SK-N-SH treated with all-trans-retinoic acid at 6 μM for 48 hours (cell line): ENCODE data around the gene ASB4.

Experiments used
- ATAC-seq: fragments of 200-7000 bp; cut with Tn5 transposase; 3 replicates; pipeline ENCODE4 v1.9.1; 2020; ENCODE audit warnings: mild to moderate bottlenecking, moderate library complexity
- ARNTL ChIP-seq: fragments of 450-650 bp; formaldehyde crosslinking; IDR thresholded peaks from 2 replicates; pipeline ENCODE4 v1.5.0; 2020; ENCODE audit warnings: low read depth, mild to moderate bottlenecking, moderate library complexity, borderline replicate concordance
- BACH2 ChIP-seq: fragments of 250-450 bp; sonication (Bioruptor Pico); IDR thresholded peaks from 2 replicates; pipeline ENCODE4 v1.9.0; 2021; ENCODE audit warnings: mild to moderate bottlenecking, borderline replicate concordance
- CSDC2 ChIP-seq: fragments of 250-450 bp; sonication (Bioruptor Pico); IDR thresholded peaks from 2 replicates; pipeline ENCODE4 v1.5.0; 2020; ENCODE audit warnings: mild to moderate bottlenecking, moderate library complexity
- ESRRG ChIP-seq: fragments of 250-450 bp; sonication (Bioruptor Pico); IDR thresholded peaks from 2 replicates; pipeline ENCODE4 v1.6.1; 2021; ENCODE audit warnings: mild to moderate bottlenecking
- GLIS3 ChIP-seq: fragments of 250-450 bp; sonication (Bioruptor Pico); IDR thresholded peaks from 2 replicates; pipeline ENCODE4 v1.5.0; 2020; ENCODE audit warnings: mild to moderate bottlenecking, moderate library complexity
- ISL1 ChIP-seq: fragments of 250-450 bp; sonication (Bioruptor Pico); IDR thresholded peaks from 2 replicates; pipeline ENCODE4 v2.1.2; 2022; ENCODE audit warnings: mild to moderate bottlenecking, moderate library complexity
- OSR1 ChIP-seq: fragments of 250-450 bp; sonication (Bioruptor Pico); IDR thresholded peaks from 2 replicates; pipeline ENCODE4 v1.8.0; 2022; ENCODE audit warnings: moderate library complexity, mild to moderate bottlenecking, inconsistent platforms
- PATZ1 ChIP-seq: fragments of 250-450 bp; sonication (Bioruptor Pico); IDR thresholded peaks from 2 replicates; pipeline ENCODE4 v1.8.0; 2020; ENCODE audit warnings: mild to moderate bottlenecking, moderate library complexity, borderline replicate concordance
- POU6F1 ChIP-seq: fragments of 250-450 bp; sonication (Bioruptor Pico); IDR thresholded peaks from 2 replicates; pipeline ENCODE4 v1.8.0; 2021; ENCODE audit warnings: low read depth, mild to moderate bottlenecking, moderate library complexity, borderline replicate concordance
- RARB ChIP-seq: fragments of 250-450 bp; sonication (Bioruptor Pico); IDR thresholded peaks from 2 replicates; pipeline ENCODE4 v1.8.0; 2021; ENCODE audit warnings: mild to moderate bottlenecking, moderate library complexity
- SNAI2 ChIP-seq: fragments of 250-450 bp; sonication (Bioruptor Pico); IDR thresholded peaks from 2 replicates; pipeline ENCODE4 v1.5.0; 2020; ENCODE audit warnings: mild to moderate bottlenecking, moderate library complexity
- TCF4 ChIP-seq: fragments of 250-450 bp; sonication (Bioruptor Pico); IDR thresholded peaks from 2 replicates; pipeline ENCODE4 v1.8.0; 2021; ENCODE audit warnings: mild to moderate bottlenecking, moderate library complexity, borderline replicate concordance
- TOX ChIP-seq: fragments of 250-450 bp; sonication (Bioruptor Pico); IDR thresholded peaks from 2 replicates; pipeline ENCODE4 v1.8.0; 2021; ENCODE audit warnings: mild to moderate bottlenecking, moderate library complexity, borderline replicate concordance
- ZC3H10 ChIP-seq: fragments of 250-450 bp; sonication (Bioruptor Pico); IDR thresholded peaks from 2 replicates; pipeline ENCODE4 v1.5.1; 2021; ENCODE audit warnings: mild to moderate bottlenecking, moderate library complexity
- ZFP3 ChIP-seq: fragments of 250-450 bp; sonication (Bioruptor Pico); IDR thresholded peaks from 2 replicates; pipeline ENCODE4 v1.5.0; 2020; ENCODE audit warnings: mild to moderate bottlenecking, moderate library complexity
- ZFP30 ChIP-seq: fragments of 450-650 bp; formaldehyde crosslinking; IDR thresholded peaks from 2 replicates; pipeline ENCODE4 v1.5.0; 2022; ENCODE audit warnings: mild to moderate bottlenecking, moderate library complexity
- ZNF565 ChIP-seq: fragments of 450-650 bp; formaldehyde crosslinking; conservative IDR thresholded peaks from 2 replicates; pipeline ENCODE4 v1.5.0; 2020; ENCODE audit warnings: low read depth, mild to moderate bottlenecking, moderate library complexity
- ZNF70 ChIP-seq: fragments of 450-650 bp; formaldehyde crosslinking; IDR thresholded peaks from 2 replicates; pipeline ENCODE4 v1.5.0; 2020; ENCODE audit warnings: mild to moderate bottlenecking, moderate library complexity
- ZNF8 ChIP-seq: fragments of 450-650 bp; formaldehyde crosslinking; IDR thresholded peaks from 2 replicates; pipeline ENCODE4 v1.5.0; 2020; ENCODE audit warnings: mild to moderate bottlenecking, moderate library complexity
- TF ChIP-seq, protein P1 (sequence below): fragments of 250-450 bp; sonication (Bioruptor Pico); IDR thresholded peaks from 2 replicates; pipeline ENCODE4 v1.5.1; 2020; ENCODE audit warnings: low read depth, mild to moderate bottlenecking, moderate library complexity
- TF ChIP-seq, protein P2 (sequence below): fragments of 250-450 bp; sonication (Bioruptor Pico); IDR thresholded peaks from 2 replicates; pipeline ENCODE4 v1.5.0; 2020; ENCODE audit warnings: mild to moderate bottlenecking, moderate library complexity

The ASB4 gene

DNA sequence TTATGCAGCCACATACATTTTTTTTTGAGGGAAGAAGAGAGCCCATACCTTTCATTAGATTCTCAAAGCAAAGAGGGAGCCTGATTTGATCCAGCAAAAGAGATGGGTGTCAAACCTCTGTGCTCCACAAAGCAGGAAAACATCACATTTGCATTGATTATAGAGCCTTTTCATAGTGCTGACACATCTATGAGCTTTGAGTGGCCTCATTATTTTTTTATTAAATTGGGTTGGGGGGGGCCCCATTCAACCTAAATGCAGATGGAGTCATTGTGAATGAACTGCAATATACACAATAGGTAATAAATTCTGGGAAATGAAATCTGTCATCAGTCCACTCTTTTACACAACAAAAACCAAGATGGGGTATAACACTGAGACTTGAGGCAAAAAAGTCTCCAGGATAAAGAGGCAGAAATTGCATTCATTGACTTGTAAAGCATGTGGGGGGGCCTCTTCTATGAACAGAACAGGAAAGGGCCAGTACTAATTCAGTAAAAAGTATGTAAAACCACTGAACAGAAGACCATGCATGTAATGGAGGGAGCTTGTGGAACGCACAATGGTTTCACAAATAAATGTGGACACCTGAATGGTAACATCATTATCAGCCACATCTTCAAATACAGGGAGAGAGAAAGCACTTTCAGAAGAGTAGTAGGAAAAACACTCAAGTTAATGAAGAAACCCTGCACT lies 17.7 kb upstream of the ASB4 start:
- TF ChIP-seq ZFP3 (CRISPR knock-in tag), result no peak
- TF ChIP-seq ZNF8 (CRISPR knock-in tag), result no peak
- no peak for TF ChIP-seq POU6F1 (CRISPR knock-in tag)
- TF ChIP-seq ESRRG (CRISPR knock-in tag), result no peak
- no peak for TF ChIP-seq ZNF70 (CRISPR knock-in tag)
- TF ChIP-seq ZNF565 (CRISPR knock-in tag), result no peak
- TF ChIP-seq SNAI2 (CRISPR knock-in tag), result no peak
- TF ChIP-seq TCF4 (CRISPR knock-in tag), result no peak
- no peak for TF ChIP-seq ZFP30
- TF ChIP-seq ARNTL, result no peak
- TF ChIP-seq PATZ1 (CRISPR knock-in tag), result no peak
- TF ChIP-seq ISL1 (CRISPR knock-in tag), result no peak
- TF ChIP-seq, protein P1, sequence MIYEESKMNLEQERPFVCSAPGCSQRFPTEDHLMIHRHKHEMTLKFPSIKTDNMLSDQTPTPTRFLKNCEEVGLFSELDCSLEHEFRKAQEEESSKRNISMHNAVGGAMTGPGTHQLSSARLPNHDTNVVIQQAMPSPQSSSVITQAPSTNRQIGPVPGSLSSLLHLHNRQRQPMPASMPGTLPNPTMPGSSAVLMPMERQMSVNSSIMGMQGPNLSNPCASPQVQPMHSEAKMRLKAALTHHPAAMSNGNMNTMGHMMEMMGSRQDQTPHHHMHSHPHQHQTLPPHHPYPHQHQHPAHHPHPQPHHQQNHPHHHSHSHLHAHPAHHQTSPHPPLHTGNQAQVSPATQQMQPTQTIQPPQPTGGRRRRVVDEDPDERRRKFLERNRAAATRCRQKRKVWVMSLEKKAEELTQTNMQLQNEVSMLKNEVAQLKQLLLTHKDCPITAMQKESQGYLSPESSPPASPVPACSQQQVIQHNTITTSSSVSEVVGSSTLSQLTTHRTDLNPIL, result no peak
- no peak for TF ChIP-seq BACH2 (CRISPR knock-in tag)
- TF ChIP-seq TOX (CRISPR knock-in tag), result no peak
- no peak for TF ChIP-seq CSDC2
- TF ChIP-seq OSR1 (CRISPR knock-in tag), result no peak
- no peak for ATAC-seq

- no peak for TF ChIP-seq CSDC2
- TF ChIP-seq BACH2 (CRISPR knock-in tag), result no peak
- no peak for TF ChIP-seq ZC3H10 (CRISPR knock-in tag)
- no peak for TF ChIP-seq POU6F1 (CRISPR knock-in tag)
- no peak for TF ChIP-seq TOX (CRISPR knock-in tag)
- no peak for TF ChIP-seq ARNTL
- no peak for TF ChIP-seq ESRRG (CRISPR knock-in tag)
- no peak for TF ChIP-seq GLIS3 (CRISPR knock-in tag)
- no peak for TF ChIP-seq ZFP3 (CRISPR knock-in tag)
- TF ChIP-seq, protein P2, sequence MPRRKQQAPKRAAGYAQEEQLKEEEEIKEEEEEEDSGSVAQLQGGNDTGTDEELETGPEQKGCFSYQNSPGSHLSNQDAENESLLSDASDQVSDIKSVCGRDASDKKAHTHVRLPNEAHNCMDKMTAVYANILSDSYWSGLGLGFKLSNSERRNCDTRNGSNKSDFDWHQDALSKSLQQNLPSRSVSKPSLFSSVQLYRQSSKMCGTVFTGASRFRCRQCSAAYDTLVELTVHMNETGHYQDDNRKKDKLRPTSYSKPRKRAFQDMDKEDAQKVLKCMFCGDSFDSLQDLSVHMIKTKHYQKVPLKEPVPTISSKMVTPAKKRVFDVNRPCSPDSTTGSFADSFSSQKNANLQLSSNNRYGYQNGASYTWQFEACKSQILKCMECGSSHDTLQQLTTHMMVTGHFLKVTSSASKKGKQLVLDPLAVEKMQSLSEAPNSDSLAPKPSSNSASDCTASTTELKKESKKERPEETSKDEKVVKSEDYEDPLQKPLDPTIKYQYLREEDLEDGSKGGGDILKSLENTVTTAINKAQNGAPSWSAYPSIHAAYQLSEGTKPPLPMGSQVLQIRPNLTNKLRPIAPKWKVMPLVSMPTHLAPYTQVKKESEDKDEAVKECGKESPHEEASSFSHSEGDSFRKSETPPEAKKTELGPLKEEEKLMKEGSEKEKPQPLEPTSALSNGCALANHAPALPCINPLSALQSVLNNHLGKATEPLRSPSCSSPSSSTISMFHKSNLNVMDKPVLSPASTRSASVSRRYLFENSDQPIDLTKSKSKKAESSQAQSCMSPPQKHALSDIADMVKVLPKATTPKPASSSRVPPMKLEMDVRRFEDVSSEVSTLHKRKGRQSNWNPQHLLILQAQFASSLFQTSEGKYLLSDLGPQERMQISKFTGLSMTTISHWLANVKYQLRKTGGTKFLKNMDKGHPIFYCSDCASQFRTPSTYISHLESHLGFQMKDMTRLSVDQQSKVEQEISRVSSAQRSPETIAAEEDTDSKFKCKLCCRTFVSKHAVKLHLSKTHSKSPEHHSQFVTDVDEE (CRISPR knock-in tag), result no peak
- no peak for TF ChIP-seq RARB (CRISPR knock-in tag)
- no peak for ATAC-seq
Measured at GRCh38 chr7:95469187-95469586, 16.6 kb upstream of the ASB4 start.

GRCh38 chr7:95469848-95470247 lies 15.9 kb upstream of the ASB4 start:
- TF ChIP-seq GLIS3 (CRISPR knock-in tag) (no peak), PATZ1 (CRISPR knock-in tag) (no peak), ARNTL (no peak), ZNF8 (CRISPR knock-in tag) (no peak), ZFP3 (CRISPR knock-in tag) (no peak), RARB (CRISPR knock-in tag) (no peak), OSR1 (CRISPR knock-in tag) (no peak)
- TF ChIP-seq, protein P2 (CRISPR knock-in tag), result no peak
- no peak for ATAC-seq
